ENCODE measurements around the gene CRACDL.
"Not testable (repeated sequence)": the region's sequence is repeated elsewhere in the genome, so short reads cannot be mapped to it uniquely, and the experiment has no call there.

CRACDL gene

DNA sequence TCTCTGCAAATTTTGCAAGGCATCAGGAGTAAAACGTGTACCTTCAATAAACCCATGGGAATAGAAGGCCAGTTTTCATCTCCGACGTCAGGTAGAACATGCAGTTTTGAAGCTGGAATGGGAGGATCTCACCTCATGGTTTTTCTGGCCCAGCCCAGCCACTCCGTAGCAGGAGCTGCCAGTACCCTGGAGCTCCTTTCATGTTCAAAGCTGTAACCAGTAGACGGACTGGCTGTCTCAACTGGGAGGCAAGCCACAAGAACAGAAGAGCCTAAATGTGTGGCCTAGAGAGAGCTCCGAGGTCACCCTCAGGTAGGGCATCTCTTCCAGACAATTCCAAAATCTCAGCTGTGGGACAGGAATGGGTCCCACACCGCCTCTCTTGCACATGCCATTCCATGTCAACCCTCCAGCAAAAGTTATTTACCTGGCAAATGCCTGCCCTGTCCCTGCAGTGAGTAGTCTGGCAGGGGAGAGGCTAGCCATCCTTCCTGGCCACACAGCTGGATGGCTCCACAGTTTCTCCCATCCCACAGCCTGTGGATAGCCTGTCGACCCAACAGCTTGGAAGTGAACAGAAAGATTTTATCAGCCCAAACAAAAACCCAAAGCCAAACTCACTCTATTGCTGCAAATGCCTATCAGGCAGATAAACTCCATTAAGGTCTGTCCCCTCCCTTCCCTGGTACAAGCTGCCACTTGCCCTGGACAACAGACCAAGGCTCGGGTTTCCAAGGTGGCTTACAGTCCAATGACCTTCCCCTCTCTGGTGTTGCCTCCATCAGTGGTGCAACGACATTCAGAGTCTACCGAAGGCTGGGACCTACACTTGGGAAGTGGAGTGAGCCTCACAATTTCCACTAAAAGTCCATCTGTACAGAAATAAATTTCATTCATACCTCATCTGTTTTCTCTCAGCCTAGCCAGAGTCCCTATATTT, 27.8 kb downstream of the CRACDL start:
- no peak for DNase-seq (ENCODE audit: low read depth)

DNA sequence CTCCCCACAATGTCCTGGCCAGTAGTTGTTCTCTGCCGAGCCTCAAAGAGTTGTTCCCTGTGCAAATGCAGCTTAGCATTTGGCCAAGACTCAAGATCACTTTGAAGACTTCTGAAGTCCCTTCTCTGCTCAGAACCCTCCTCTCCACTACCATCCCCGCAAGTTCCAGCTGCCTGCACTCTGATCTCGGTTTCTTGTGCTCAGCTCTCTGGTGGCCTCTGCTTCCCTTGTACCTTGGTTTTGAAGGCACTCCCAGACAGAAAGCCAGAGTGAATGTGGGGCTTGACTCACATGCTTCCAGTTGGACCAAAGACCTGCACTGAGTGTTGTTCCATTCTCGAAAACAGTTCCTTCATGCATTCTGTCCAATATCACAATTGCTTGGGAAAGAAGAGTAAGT, 28.6 kb downstream of the CRACDL start:
- no peak for DNase-seq (ENCODE audit: low read depth)

DNA sequence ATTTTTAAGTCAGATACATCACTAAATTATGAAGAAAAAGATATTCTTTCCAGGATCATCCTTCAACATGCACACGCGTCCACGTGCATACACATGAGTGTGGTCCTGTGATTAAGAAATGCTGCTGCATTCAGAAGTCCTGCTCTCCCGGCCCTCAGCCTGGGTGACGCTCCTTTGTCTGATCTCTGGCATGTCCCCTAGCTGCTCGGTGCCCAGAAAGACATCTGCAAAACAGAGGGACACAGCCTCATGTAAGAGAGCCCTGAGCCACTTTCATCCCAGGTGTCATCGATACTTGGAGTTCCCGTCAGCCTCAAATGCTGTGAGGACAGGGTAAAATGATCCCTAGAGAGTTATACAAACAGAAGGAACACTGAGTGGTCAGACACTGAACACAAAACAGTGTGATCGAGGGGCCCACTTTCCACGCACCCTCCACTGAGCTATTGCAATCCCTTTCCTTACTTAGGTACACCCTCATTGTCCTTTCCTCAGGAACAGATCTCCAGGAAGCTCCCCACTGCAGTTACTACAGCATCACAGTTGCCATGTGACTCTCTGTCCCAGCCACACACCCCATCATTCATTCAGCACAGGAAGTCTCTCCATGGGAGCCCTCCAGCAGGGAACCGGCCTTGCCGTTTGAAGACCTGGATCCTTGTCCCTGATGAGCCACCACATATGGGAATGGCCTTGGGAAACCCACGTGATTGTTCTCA, 32.1 kb downstream of the CRACDL start:
- DNase-seq (ENCODE audit: low read depth), result no peak

DNA sequence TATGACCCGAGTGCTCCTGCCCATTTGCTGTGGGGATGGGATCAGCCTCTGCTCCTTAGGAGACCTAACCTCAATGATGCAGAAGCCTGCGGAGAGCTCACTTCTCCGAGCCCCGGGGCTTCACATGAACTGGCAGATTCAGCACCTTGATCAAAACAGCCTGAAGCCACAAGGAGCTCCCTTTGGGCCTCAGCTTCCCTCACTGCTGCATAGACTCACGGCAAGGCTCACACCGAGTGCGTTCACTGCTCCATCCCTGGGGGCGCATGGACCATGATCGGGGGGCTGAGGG, 33.0 kb downstream of the CRACDL start:
- DNase-seq (ENCODE audit: low read depth), result no peak

DNA sequence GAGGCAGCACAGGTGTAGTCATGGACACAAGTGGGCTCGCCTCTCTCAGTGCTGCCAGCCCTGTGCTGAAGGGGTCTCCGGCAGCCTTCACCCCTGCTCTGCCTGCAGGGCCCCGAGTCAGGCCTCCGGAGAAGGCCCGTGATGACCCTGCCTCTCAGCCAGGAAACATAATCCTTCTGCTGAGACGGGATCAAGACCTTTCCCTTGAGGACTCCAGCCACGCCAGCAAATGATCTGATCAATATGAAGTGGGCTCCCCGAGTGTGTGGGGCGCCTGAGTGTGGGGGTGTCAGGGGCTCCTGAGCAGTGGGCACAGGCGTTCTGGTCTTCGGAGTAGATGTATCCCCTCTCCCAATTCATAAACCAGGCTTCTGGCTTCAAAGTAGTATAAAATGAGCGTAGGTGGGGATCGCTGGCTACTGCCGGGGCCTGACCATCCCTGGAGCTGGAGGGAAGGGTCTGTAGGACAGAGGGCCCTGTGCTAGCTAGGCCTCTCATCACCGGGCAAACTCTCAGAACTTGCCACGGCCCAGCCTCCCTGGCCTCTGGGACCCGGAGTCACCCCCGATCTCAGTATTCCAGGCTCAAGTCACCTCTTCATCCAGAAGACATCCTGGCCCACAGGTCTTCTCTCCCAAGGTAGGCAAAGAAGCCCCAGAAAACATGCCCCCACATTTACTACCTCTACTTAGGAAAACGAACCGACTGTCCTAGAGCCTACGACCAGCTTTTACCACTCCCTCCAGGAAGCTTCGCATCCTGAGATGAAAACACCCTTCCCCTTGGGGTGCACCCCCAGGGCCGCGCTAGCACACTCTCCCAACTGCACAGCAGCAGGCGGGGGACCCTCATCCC, 33.6 kb downstream of the CRACDL start:
- no peak for DNase-seq (ENCODE audit: low read depth)

DNA sequence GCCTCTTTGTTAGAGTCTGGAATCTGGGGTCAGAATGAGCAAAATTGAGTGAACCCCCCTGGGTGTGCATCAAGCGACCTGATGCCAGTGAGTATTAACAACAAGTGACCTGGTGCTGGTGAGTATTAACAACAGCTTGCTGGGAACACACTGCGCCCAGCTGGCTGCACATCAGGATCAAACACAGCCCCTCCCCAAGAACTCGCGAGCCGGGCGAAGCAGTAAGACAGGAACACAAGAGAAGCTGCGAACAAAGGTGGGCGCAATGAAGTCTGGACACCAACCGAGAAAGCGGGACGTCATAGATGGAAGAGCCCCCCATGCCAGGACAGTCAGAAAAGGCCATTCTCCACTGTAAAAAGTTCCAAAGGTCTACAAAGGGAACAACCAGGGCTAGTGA, 34.3 kb downstream of the CRACDL start:
- DNase-seq (ENCODE audit: low read depth), result no peak

DNA sequence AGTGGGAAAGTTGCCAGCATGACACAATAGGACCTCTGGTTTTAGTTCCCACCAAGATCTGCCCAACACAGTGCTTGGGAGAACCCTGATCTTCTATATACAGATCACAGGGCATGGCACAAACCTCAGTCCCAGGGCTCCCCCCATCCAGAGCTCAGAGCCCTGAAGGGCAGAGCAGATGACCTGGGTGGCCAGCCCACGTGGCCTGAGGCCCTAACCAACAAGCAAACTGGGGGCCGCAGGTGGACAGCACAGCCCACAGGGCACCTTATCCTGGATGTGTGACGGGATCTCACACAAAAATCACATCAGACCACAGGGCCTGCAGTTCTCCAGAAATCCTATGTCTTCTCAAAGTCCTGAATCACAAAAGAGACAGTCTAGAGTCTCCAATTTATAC, 34.7 kb downstream of the CRACDL start:
- DNase-seq (ENCODE audit: low read depth), result no peak

DNA sequence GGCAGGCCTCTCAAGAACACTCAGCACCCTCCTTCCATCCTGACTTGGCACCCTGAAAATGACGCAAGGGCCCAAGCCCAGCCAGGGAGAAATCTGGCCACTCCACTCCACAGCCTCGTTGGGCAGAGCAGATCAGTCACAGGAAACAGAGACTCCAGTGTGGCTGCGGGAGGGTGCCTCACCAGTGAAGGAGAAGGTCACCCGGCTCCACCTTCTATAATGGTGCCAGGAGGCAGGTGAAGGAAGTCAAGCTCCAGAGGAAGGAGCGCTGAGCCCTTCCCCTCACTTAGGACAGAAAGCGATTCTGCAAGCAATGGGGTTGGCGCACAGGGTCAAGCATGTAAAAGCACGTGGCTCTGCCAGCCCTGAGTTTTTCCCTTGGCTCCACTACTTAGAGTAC, 35.3 kb downstream of the CRACDL start:
- DNase-seq (ENCODE audit: low read depth), result no peak

DNA sequence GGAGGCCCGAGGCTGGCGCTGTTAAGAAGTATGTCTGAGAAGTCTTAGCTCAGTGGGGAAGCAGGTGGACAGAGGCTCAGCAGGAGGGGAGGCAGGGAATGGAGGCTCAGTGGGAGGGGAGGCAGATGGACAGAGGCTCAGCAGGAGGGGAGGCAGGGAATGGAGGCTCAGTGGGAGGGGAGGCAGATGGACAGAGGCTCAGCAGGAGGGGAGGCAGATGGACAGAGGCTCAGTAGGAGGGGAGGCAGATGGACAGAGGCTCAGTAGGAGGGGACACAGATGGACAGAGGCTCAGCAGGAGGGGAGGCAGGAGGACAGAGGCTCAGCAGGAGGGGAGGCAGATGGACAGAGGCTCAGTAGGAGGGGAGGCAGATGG, 36.3 kb downstream of the CRACDL start:
- not testable (repeated sequence) for DNase-seq (ENCODE audit: low read depth)

DNA sequence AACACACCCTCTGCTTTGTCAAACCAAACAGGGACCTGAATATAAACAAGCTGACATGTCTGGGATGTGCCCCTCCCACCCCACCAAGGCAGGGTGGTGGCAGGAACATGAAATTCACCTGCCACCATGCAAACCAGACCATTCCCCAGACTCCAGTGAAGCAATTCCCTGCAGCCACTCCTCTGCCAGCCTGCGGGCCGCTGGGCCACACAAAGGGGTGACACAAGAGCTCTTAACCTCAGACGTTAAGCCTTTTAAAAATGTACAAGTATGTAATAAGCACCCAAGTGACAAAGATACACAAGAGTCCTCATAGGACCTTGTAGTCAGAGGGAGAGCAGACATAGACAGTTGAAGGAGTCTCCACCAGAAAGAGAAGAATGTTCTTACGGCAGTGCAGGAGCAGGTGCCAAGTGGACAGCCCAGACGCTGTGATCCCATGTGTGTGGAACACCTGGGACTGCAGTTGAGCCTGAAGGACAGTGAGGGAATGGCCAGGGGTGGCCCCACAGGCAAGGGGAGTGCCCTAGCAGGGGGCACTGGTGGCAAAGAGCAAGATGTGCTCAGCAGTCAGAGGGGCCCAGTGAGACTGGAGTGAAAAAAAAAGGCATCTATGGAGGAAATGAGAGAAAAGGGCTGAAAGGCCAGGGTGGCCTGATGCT, 36.9 kb downstream of the CRACDL start:
- no peak for DNase-seq (ENCODE audit: low read depth)

DNA sequence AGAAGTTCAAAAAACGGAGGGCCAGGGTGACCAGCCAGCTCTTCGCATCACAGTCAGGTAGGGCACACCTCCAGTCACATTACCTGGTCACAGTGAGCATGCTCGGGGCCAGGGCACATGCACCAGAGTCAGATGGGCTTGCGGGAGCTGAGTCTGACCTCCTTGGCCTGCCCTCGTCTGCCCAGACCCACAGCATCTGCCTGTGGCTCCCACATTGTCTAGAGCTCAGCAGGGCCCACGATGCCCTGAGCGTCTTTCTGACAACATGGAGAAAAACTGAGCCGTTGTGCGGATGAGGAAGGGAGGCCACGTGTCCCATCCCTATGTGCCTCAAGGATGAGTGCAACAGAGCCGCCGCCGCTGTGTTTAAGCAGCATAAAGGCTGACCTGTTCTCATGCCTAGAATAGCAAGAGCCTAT, 37.6 kb downstream of the CRACDL start:
- no peak for DNase-seq (ENCODE audit: low read depth)

DNA sequence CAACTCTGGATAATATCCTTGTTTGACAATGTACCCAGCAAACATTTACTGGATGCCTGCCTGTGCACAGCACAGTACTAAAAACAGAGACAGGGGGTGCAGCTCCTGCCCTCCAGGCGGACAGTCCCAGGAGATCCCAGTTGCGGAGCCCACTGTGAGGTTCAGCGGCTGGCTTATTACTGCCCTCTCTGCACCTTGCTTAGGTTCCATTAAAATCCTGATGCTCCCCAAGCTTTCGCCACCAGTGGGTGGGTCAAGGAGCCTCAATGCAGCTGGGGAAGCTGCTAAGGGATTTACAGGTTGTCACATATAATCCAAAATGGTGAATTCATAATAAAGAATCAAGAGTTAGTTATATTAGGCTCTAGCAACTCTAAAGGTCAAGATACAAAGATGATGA, 38.3 kb downstream of the CRACDL start:
- DNase-seq (ENCODE audit: low read depth), result no peak

DNA sequence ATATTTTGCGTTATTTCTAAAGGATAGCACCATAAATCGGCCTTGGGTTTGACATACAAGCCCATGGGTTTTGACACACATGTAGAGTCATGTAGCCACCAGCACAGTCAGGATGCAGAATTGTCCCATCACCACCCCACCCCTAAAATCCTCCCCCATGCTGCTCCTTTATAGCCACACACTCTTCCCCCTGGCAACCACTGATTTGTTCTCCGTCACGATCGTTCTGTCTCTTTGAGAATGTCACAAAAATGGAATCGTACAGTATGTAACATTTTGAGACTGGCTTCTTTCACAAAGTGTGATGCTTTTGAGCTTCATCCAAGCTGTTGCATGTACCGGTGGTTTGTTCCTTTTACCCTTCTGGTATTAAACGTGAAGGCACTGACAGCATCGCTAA, 39.1 kb downstream of the CRACDL start:
- no peak for DNase-seq (ENCODE audit: low read depth)

DNA sequence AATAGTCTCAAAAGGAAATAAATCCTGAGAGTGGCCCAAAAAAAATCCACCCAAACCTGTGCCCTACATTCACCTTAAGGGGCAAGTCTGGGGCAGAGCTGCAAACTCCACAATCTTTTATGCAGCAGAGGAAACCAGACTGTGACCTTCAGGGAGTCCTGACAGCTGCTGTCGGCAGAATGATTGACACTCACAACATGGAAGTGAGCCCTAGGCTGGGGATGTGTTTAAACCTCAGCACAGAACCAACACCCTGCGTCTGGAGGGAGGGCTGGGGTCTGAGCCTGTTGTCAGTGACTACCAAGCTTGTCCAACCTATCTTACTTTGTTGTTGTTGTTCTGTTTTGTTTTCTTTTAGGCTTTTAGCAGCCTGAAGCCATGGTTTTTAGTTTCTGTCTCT, 39.6 kb downstream of the CRACDL start:
- no peak for DNase-seq (ENCODE audit: low read depth)

DNA sequence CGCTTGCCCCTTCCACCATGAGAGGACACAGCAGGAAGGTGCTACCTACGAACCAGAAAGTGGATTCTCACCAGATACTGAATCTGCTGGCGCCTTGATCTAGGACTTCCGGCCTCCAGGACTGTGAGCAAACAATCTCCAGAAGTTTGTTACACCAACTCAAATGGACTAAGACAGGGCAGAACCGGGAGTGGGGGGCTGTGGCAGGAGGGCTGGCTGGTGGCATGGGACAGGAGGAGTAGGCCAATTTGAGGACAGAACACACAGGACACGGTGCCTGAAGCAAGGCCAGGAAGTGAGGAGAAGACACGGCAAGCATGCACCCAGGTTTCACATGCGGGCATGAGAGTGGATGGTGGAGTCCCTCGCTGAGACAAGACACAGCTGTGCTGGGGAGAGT, 40.1 kb downstream of the CRACDL start:
- no peak for DNase-seq (ENCODE audit: low read depth)

DNA sequence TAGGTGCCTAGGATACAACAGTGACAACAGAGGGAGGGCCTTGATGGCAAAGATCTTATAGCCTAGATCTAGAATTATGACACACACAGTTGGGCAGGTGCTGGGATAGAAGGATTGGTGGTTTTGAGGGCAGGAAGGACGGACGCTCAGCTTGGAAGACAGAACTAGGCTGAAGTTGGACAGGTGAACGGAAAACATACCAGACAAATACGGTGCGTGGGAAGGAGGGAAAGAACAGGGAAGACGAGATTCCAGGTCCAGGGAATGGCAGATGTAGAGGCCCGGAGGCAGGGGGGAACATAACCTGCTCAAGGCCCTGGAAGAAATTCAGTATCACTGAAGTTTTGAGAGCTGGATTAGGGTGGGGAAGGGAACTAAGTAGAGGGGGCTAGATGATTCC, 40.8 kb downstream of the CRACDL start:
- DNase-seq (ENCODE audit: low read depth), result no peak

DNA sequence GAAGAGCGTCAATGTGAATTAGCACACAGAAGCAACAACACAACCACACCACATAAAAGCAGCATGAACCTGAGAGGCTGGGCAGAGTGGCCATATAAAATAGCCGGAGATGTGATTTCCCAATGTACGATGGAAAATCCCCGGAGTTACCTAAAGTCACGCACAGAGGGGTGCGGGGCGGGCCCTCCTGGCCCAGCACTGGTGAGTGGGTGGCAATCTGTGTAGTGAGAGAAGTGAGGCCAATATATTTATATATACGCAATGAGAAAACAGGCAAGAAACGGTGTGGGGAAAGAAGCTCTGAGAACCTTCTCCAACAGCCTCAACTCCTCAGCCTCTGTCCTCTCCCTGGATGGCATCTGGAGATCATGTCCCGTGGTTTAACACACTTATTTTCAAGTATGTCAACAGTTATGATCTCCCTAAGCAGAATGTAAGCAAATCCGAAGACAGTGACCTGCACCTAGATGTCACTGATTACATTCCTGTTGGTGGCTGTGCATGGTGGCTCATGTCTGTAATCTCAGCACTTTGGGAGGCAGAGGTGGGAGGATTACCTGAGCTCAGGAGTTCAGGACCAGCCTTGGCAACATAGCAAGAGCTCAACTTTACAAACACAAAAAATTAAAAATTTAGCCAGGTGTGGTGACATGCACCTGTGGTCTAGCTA, 41.6 kb downstream of the CRACDL start:
- no peak for DNase-seq (ENCODE audit: low read depth)

DNA sequence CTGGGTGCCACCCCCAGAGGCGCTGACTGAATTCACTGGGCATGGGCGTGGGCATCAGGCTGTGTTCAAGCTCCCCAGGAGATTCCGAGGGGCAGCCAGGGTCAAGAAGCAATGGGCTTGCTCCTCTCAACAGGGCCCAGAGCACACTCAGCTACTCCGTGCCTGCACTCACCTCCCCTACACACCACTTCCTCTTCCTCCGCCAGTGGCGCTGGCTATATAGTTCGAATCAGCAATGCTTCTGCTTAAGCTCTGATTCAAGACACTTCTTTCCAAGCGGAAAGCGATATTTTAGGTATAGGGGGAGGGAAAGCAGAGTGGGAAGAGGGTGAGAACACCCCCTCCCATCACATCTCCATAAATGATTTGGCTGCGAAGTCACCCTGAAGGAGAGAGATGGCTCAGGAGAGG, 42.1 kb downstream of the CRACDL start:
- no peak for DNase-seq (ENCODE audit: low read depth)

DNA sequence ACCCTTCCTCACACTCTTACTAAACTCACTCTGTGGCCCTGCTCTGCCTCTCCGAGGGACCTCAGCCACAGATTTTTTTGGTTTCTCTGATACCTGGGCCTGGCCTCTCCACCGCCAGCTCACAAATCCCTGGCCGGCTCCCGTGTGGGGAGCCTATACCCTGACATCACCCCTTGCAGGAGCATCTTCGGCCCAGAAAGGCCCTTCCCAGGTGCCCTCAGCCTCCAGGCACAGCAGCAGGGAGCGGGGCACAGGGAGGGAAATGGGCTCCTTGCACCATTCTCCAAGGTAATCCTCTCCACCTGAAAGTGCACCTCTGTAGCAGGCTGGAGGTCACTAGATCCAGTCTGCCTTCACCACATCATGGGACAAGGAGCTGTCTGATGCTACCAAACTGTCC, 43.2 kb downstream of the CRACDL start:
- DNase-seq (ENCODE audit: low read depth), result no peak

DNA sequence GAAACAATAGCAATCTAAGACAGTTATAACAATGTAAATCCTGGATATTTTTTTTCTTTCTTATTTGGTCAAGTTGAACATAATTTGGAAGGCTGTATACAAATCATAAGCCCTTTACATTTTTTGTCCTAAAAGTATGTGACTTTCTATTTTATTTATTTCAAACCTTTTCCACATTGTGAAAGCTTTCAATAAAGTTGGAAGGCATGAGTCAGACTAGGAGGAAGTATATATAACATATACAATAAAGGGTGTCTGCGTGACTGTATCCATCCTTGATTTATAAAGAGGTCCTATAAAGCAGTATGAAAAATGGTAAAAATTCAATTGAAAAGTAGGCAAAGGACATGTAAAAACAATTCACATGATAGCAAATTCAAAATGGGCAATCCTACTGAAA, 44.4 kb downstream of the CRACDL start:
- DNase-seq (ENCODE audit: low read depth), result no peak

DNA sequence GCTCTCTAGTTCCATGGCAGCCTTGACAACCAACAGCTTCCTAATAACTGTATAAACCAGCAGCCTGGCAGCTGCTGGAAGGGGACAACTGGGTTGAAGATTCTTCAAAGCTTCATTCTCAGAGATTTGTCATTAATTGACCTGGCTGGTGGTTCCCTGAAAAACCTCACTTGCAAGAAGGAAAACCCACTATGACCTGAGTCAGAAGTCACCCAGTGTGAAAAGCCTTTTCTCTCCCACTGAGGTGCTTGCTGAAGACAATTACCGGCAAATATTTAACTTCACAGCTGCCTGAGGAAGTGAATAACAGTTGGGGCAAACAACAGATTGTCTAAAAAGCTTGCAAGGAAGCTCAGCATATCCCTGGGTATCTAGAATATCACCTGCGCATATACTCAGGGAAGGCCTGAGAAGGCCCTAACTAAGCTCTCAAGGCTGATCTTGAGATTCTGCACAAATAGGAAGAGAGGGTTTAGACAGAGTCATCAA, 49.9 kb downstream of the CRACDL start:
- no peak for DNase-seq (ENCODE audit: low read depth)

DNA sequence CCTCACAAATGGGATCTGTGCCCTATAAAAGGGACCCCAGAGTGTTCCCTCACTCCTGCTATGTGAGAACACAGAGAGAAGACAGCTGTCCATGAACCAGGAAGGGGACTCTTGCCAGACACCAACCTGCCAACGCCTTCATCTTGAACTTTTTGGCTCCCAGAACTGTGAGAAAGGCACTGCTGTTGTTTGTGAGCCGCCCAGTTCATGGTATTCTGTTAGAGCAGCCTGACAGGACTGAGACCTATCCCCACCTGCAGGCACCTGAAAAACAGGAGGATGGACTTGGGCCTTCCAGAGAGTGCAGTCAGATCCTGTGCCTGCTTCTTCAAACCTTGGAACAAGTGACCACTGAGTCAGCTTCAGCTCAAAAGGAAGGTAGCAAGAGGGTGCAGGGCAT, 51.4 kb downstream of the CRACDL start:
- DNase-seq (ENCODE audit: low read depth), result no peak
